ENCODE results near the gene SFMBT2.

Gene SFMBT2

DNA sequence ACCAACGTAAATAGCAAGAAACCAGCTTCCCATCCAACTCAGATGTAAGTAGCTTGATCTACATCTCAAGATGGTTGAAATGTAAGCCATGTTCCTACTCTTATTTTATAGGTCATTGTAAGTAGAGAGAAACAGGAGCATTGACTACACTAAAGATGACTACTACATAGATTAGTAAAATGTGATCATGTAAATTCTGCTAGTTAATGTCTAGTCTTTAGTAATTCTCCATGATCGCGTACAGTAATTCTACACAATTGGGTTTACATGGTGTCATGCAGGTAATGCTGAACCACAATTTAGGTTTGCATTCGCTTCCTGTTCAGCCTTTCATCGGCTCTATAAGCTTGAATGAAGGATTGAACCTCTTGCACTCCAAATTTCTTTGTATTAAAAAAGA is 14.9 kb upstream of the SFMBT2 start:
- no peak for DNase-seq (ENCODE audit: low read depth)

DNA sequence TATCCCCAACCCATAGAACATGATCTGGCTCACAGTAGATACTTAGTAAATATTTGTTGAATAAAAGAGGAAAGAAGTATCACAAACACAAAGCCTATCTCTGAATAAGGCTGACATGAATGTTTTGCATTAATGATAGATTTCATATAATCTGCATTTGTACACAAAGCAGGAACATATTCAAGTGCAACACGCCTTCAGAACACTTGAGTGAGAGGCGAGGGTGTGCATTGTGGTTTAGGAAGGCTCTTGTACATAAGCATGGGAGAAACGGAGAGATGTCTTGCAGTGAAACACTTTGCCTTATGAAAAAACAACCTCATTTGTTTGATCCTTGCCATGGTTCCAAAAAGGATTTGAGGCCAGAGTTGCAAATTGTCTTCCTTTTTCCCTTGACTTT is 14.1 kb upstream of the SFMBT2 start:
- no peak for DNase-seq (ENCODE audit: low read depth)

DNA sequence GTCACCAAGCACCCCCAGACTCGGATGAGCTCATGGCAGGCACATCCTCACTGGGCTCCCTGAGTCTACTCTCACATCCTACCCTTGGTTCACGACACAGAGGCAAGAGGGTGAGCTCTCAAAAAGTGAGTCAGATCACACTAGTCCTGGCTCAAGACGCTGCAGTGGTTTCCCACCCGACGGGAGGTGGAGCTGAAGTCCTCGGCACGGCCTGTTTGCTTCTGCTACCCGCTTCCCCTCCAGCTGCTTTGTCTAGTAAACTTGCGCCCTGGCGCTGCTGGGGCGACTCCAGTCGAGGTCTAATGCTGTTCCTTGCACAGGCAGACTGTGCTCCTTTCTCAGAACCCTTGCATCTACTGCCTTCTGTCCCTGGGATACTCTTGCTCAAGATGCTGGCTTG is 13.5 kb upstream of the SFMBT2 start:
- DNase-seq (ENCODE audit: low read depth) = no peak

DNA sequence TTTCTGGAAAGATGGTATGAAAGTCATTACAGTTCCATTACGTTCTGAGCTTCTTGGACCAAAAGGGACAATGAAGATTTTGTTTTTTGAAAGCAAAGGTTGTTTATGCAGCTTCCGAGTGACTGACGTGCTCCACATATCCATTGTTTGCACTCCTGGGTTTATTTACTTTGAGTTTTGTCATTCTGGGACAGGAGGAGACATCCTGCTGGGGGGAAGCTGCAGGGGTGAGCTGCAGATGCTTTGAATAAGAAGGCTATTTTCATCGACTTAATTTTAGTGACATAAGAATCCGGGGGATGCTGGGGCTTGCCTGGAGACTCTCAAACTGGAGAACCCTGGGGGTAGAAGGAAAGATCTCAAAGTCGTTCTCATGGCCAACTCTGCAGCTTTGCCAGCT is 12.7 kb upstream of the SFMBT2 start:
- no peak for DNase-seq (ENCODE audit: low read depth)

DNA sequence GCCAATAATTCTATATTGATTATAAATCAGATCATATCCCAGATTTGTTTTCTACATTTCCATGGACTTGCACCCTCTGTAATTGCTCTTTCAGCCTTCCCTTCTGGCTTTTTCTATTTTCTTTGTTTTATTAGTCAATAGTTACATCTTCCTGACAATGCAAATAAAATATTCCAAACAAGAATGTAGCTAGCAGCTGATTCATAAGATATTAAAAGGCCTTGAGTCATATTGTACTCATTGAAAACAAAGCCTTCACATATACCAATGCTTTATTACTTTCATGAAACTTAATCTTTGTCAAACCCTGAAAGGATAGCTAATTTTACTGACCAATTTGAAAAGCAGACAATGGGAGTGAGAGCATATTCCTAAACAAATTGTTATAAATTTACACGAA is 10.7 kb upstream of the SFMBT2 start:
- DNase-seq (ENCODE audit: low read depth) = no peak

DNA sequence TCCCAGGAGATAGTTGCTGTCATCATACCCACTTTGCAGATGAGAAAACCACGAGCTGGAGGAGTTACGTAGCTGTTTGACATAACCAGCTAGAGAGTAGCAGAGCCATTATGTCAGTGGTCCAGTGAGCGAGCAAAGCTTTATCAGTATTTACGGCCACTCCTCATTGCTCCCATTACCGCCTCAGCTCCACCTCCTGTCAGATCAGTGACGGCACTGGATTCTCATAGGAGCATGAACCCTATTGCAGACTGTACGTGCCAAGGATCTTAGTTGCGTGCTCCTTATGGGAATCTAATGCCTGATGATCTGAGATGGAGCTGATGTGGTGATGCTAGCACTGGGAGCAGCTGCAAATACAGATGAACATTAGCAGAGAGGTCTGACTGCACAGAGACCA is 9.2 kb upstream of the SFMBT2 start:
- no peak for DNase-seq (ENCODE audit: low read depth)

DNA sequence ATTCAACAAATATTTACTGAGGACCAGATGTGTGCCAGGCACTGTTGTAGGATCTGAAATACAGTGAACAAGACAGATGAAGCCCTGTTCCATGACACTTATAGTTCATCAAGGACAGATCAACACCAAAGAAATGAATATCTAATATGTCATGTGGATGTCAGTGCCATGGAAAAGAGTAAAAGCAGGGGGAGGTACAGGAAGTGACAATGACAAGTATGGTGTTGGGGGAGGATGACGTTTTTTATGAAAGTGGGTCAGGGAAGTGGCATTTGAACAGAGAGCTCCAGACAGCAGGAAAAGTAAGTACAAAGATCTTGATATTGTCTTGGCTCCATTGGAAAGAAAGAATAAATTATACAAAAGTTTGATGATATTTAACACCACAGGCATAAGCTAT is 7.0 kb upstream of the SFMBT2 start:
- no peak for DNase-seq (ENCODE audit: low read depth)

DNA sequence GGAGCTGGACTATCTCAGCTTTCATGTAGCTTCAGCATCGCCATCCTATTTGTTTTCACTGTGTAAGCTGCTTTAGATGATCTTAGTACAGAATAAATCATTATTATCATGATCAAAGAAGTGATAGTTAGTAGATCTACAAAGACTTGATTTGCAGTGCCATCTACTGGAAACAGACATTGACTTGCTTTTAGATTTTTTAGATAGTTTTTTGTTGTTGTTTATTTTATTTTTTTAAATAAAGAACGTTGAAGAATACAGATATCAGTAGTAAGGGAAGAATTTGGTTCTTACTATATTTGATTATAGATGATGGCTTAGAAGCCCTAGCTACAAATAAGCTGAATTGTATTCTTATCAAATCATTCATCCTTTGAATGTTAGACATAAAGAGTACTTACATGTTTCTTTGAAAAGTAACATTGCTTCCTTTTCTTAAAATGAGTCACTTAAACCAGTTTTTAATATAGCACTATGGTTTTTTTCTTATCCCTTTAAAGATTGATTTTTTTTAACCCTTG is 6.3 kb upstream of the SFMBT2 start:
- no peak for DNase-seq (ENCODE audit: low read depth)

DNA sequence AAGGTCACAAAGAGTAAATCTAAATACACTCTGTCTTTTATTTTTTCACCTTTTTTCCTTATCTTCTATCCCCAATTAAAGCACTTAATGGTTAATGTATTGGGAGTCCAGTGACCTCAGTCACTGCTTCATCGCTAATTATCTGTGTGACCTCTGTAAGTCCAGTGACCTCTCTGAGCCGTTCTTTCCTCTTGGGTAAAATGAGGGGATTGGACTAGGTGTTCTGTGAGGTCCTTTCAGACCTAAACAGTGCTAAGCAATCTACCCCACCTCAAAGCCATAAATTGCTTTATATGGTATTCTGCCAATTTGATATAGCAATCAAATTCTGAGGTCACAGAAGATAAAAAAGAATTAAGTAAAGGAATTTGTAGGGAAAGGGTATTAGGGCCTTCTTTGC is 3.9 kb upstream of the SFMBT2 start:
- DNase-seq (ENCODE audit: low read depth) = no peak

DNA sequence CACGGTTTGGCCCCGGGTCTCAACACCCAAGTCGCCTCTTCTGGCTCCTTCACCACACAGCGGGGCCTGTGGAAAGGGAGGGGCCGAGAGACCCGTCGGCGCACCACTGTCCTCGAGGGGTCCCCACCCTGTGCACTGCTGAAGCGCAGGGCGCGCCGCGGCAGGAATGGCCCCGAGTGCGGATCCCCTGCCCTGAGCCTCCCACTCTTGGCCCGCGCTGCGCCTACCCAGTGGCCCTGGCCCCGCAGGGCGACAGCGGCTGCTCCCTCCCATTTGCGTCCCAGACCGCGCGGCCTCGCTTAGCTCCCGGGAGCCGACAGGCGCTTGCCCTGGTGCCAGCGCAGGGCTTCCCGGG is 2.1 kb upstream of the SFMBT2 start:
- DNase-seq (ENCODE audit: low read depth) = no peak

DNA sequence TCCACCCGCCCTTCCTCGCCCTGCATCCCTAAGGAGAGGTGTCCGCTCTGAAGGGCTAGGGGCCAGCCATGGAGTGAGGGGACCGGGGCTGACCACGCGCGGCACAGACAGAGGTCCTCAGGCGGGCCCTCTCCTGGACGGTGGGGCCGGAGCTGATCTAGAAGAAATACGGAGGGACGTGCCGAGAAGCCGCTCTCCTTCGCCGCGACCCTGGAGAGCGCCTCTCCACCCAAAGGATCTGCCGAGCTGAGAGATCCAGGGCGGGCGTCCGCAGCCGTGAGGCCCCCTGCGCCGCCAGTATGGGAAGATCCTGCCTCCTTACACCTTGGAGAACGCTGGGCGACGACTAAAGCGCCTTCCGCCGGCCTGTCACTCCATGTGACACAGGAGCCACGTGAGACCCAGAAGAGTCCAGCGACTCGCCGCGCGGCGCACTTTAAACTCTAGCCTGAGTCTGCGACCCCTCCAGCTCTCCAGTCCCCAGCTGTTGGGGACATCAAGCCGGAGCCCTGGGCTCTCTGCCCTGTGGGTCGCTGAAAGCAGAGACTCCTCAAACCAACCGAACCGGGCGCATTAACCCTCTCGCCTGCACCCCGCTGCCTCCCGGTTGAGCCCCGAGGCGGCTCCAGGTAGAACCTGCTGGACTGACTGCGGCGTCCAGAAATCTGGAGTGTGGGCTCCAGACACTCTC is 1.5 kb upstream of the SFMBT2 start:
- DNase-seq (ENCODE audit: low read depth) = no peak

DNA sequence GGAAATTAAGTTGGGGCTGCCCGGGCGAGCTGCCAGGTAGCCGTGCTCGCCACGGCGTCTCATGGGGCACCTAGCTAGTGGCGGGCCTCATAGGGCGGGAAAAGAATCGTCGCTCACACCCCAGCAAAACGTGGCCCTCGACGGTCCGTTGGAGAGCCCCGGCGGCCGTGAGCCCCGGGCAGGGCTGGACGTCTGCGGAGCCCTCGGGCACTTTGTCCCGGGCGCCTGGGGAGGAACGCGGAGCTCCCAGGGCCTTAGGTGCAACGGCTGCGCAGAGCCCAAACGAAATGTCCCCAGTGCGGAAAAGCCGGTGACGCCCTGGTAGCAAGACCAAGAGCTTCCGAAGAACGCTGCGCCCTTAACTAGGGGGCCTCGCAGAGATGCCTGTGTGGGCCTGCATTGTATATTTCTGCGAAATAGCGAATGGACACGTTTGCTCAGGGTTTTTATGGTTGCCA is 866 bp upstream of the SFMBT2 start:
- DNase-seq (ENCODE audit: low read depth) = no peak

DNA sequence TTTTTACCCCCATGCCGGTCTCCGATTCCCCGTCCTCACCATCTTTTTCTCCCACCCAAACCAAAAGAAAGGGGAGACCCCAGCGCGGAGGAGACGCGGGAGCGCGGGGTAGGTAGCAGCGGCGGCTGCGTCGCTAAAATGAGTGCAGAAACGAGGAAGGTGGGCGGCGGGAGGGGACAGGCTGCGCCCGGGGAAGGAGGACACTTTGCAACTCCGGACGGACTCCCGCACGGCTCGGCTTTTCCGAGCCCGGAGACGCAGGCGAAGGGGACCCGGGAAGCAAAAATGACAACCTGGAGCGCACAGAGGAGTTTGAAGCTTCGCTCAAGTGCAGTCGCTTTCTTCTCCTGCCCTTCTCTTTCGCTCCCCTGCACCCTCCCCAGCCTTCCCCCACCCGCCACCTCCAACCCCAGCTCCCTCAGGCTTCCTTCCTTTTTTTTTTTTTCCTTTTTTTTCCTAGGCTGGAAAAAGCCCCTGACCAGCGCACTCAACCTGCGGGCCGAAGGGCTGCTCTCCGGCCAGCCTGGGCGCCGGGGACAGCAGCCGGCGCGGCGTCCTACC is 453 bp downstream of the SFMBT2 start:
- no peak for DNase-seq (ENCODE audit: low read depth)

DNA sequence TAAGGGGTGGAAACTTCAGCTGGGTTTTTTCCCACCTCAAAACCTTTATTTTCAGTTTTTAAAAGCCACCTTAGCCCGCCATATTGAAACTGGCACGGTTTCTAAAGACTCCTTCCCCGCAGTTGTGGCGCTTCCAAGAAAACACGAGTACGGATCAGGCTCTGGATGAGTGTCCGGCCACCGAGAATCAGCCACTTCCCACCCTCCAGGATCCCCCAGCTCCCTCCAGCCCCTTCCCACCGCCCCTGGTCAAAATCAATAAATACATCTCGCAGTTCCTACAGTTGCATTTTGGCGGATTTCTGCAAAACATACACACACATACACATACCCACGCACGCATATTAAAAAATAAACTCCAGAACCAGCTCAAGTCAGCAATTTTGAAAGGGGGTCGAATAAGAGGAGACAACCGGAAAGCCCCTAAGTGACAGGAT is 1.1 kb downstream of the SFMBT2 start:
- DNase-seq (ENCODE audit: low read depth) = no peak

DNA sequence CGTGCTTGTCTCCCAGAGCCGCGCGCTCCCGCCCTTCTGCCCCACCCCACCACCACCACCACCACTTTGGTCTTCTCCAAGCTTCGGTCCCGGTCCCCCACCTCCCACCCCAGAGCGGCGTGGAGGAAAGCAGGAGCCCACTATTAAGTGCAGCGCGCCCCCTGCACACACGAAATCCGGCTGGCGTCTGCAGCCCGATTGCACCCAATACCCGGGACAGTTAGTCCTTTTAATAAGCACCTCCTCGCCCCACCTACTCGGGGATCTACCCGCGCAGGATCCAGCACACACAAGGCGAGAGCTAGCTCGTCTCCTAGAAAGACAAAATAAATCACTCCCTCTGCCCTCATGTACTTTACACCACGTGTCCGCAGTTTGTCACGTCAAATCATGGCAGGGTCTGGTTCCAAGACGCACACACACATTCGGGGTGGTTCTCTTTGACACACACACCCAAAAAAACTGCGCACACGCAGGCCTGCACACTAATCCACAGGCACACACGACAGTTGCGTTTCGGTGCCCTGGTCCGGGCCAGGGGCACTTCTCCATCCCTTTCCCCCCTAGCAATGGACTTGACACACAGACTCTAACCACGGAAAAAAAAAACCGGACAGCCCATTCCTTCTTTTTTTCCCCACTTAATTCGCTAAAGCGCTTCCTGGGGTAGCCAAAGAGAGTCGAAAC is 1.6 kb downstream of the SFMBT2 start:
- no peak for DNase-seq (ENCODE audit: low read depth)

DNA sequence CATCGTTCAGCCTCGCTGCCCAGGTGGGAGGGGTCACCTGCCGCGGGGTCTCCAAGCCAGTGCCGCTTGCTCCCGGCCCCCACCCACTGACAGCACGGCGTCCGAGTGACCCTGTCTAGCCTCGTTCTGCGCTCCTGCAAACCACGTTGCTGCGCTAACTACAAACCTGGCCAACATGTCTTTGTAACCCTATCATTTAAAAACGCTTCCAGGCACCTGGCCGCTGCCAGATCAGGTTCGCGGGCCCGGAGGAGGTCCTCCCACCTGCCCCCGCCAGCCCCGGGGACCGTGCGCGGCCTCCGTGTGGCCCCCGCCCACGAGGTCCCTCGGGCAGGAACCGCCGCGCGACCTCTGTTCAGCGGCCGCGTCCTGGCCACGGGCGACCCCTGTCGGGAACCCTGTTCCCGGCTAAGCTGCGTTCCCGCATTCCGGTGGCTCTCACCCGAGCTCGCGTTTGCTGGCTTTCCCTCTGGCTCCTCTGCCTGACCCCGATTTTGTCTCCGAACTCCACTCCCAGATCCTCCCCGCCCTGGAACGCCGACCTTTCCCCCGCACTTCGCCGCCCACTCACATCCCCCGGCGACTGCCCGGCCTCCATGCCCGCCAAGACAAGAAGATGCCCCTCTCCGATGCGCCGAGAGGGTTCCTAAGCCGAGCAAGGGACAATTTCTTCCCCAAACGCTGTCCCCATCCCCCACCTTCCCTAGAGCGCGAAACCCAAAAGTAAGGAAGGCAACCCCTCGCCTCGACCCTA is 2.4 kb downstream of the SFMBT2 start:
- DNase-seq (ENCODE audit: low read depth) = no peak

DNA sequence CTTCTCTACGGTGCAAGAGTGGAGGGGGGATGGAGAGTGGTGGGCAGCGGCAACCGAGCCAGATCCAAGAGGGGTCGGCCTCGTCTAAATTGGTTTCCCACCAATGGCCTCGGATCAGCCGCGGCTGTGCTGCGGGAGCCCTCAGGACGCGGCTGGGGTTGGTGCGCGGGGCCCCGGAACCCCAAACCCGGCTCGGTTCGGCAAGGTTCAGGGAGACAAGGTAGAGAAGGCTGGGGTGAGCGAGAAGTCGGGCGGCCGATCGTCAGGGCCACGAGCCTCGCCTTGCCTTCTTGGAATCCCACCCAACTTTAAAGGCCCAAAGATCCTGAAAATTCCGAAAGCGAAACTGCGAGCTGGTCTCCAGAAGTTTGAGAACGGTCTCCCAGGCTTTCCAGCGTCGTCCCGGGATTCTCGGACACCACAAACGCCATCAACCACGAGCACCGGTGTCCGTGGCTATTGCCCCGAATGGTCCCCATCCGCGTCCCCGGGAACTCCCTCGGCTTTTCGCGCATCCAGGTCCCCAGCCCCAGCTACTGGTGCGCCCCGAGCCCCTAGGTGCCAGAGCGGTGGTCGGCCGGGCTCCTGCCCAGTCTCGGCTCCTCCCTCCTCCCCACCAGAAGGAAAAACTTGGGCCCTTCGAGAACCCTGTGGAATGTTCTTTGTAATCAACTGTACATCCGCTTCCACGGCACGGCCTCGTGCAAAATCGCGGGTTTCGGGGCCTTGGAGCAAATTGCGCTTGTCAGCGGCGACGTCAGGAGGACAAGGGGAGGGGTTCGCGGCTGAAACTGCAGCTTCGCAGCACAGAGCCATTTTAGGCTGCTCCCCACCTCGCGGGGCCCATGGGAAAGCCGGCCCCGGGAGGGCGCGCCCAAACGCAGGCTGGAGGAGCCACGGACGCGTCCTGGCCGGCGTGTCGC is 3.2 kb downstream of the SFMBT2 start:
- DNase-seq (ENCODE audit: low read depth) = no peak

DNA sequence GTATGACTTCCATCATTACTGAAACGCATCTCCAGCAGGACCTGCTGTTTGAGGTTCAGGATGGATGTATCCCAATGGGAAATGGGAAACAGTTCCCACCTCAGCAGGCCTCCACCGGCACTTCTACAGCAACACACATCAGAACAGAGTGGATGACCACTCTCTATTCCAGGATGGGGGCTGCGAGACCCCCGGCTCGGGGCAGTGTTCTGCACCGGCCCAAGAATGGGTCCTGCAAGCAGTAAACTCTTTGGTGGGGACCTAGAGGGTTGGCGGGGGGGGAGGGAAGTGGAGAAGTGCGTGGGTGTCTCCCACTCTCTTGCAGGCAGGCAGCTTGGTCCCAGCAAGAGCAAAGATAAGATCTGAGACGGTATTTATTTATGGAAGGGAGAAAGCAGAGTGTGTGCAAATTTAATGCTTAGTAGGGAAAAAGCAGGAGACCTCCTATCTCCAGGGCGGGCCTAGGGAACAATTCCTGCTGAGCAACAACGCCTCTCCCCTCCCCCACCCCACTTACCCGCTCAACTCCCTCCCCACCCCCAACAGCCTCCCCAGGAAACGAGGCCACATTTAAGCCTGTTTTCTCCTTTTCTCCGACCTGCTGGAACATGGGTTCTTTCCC is 4.0 kb downstream of the SFMBT2 start:
- DNase-seq (ENCODE audit: low read depth) = no peak

DNA sequence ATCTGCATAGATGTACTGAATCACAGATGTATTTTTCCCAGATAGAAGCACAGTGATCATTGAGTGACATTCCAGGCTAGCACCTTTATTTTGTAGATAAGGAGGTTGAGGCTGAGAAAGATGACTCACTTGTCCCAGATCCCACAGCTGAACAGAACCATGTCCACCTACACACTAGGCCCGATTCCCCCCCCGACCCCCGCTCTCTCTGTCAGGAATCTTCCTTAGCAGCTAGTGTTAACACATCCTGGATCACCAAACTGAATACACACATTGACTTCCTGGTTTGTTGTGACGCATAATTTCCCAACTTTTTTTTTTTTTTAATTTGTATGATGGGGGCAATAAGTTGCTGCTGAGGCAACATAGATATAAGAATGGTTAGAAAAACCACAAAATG is 5.2 kb downstream of the SFMBT2 start:
- DNase-seq (ENCODE audit: low read depth) = no peak

DNA sequence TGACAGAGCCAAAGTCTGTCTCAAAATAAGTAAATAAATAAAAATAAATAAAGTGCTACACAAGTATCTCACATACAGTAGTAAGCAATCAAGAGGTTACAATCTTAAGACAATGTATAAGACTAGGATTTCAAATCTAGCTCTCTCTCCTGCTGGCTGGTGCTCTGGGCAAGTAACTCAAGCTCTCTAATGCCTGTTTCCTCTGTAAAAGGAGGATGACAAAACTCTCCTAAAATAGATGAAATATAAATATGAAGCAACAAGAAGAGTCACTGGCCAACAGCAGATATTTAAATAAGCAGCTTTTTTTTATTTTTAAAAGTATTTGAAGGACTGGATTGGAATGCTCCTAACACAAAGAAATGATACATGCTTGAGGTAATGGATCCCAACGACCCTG is 7.2 kb downstream of the SFMBT2 start:
- no peak for DNase-seq (ENCODE audit: low read depth)

DNA sequence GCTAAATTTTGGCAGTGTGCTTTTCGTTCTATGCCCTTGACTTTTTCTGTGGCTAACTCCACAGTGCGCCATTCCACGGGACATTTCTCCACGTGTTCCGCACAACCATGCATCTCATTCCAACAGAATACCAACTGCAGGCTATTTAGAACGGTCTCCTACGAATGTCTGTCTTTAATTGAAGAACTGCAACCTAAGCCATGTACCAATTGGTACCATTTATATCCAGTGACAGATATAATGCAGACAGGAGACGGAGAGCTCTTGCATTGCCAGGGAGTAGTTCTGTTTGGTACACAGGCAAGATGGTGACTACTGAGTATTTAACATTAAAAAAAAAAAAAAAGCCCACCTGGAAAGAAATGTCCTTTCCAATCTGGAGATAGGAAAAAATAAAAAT is 9.1 kb downstream of the SFMBT2 start:
- DNase-seq (ENCODE audit: low read depth) = no peak

All from activated gamma-delta T cell treated with anti-CD3 and anti-CD28 coated beads, Interleukin-2, amount 50 U/mL, for 16 hours (primary cell).